Activated naive CD4-positive, alpha-beta T cell treated with anti-CD3 and anti-CD28 coated beads, Interleukin-2, amount 50 U/mL, for 24 hours (primary cell): Measurements from ENCODE around the gene PLEKHG5.
A peak's percentile ranks its signal among the peaks of the same experiment; 100 is the strongest.

ENCODE experiments used
- H3K27ac Mint-ChIP-seq: one replicate; pipeline ENCODE4 v1.8.0; 2021; ENCODE audit warnings: mild to moderate bottlenecking, mixed read lengths
- H3K27me3 Mint-ChIP-seq: one replicate; pipeline ENCODE4 v1.8.0; 2021; ENCODE audit warnings: mixed read lengths
- H3K36me3 Mint-ChIP-seq: one replicate; pipeline ENCODE4 v1.8.0; 2021; ENCODE audit warnings: mixed read lengths
- H3K4me1 Mint-ChIP-seq: one replicate; pipeline ENCODE4 v1.8.0; 2021; ENCODE audit warnings: mixed read lengths
- H3K4me3 Mint-ChIP-seq: one replicate; pipeline ENCODE4 v1.8.0; 2021; ENCODE audit warnings: mild to moderate bottlenecking, mixed read lengths
- H3K9me3 Mint-ChIP-seq: one replicate; pipeline ENCODE4 v1.8.0; 2021; ENCODE audit warnings: mixed read lengths

PLEKHG5 gene

GRCh38 chr1:6512908-6513280, 21.4 kb upstream of the PLEKHG5 start:
- no peak overlapping the region for H3K4me3 Mint-ChIP-seq
- H3K27ac Mint-ChIP-seq = no peak overlapping the region
- H3K36me3 Mint-ChIP-seq = no peaks in the 10 kb centered on the region
- H3K9me3 Mint-ChIP-seq = no peaks in the 10 kb centered on the region
- H3K27me3 Mint-ChIP-seq = no peaks in the 10 kb centered on the region
- H3K4me1 Mint-ChIP-seq = no peaks in the 10 kb centered on the region

GRCh38 chr1:6512245-6512907, 20.9 kb upstream of the PLEKHG5 start:
- Mint-ChIP-seq H3K36me3 (no peaks in the 10 kb centered on the region), H3K27me3 (no peaks in the 10 kb centered on the region), H3K4me3 (no peak overlapping the region), H3K27ac (peak overlapping the region; percentile 35), H3K4me1 (no peaks in the 10 kb centered on the region), H3K9me3 (no peaks in the 10 kb centered on the region)

GRCh38 chr1:6511561-6512244, 20.2 kb upstream of the PLEKHG5 start:
- Mint-ChIP-seq H3K9me3 (no peaks in the 10 kb centered on the region), H3K27me3 (no peaks in the 10 kb centered on the region), H3K27ac (no peak overlapping the region), H3K4me1 (no peaks in the 10 kb centered on the region), H3K36me3 (no peaks in the 10 kb centered on the region), H3K4me3 (no peak overlapping the region)

GRCh38 chr1:6511056-6511455, 19.6 kb upstream of the PLEKHG5 start:
- Mint-ChIP-seq H3K36me3 (no peaks in the 10 kb centered on the region), H3K27ac (no peak overlapping the region), H3K9me3 (no peaks in the 10 kb centered on the region), H3K27me3 (no peaks in the 10 kb centered on the region), H3K4me3 (no peak overlapping the region), H3K4me1 (no peaks in the 10 kb centered on the region)

GRCh38 chr1:6510493-6510892, 19.0 kb upstream of the PLEKHG5 start:
- Mint-ChIP-seq H3K27me3 (no peaks in the 10 kb centered on the region), H3K27ac (no peak overlapping the region), H3K4me3 (no peak overlapping the region), H3K4me1 (no peaks in the 10 kb centered on the region), H3K9me3 (no peaks in the 10 kb centered on the region), H3K36me3 (no peaks in the 10 kb centered on the region)

- Mint-ChIP-seq H3K36me3 (no peaks in the 10 kb centered on the region), H3K9me3 (no peaks in the 10 kb centered on the region), H3K4me1 (no peaks in the 10 kb centered on the region), H3K27ac (no peak overlapping the region), H3K27me3 (no peaks in the 10 kb centered on the region), H3K4me3 (no peak overlapping the region)
Measured at GRCh38 chr1:6509919-6510291, 18.4 kb upstream of the PLEKHG5 start.

GRCh38 chr1:6509220-6509918, 17.9 kb upstream of the PLEKHG5 start:
- no peaks in the 10 kb centered on the region for H3K9me3 Mint-ChIP-seq
- no peak overlapping the region for H3K27ac Mint-ChIP-seq
- H3K4me3 Mint-ChIP-seq = no peak overlapping the region
- no peaks in the 10 kb centered on the region for H3K36me3 Mint-ChIP-seq
- H3K27me3 Mint-ChIP-seq = no peaks in the 10 kb centered on the region
- H3K4me1 Mint-ChIP-seq = no peaks in the 10 kb centered on the region

- no peak overlapping the region for H3K4me3 Mint-ChIP-seq
- no peaks in the 10 kb centered on the region for H3K4me1 Mint-ChIP-seq
- H3K27me3 Mint-ChIP-seq = no peaks in the 10 kb centered on the region
- no peaks in the 10 kb centered on the region for H3K9me3 Mint-ChIP-seq
- no peak overlapping the region for H3K27ac Mint-ChIP-seq
- H3K36me3 Mint-ChIP-seq = no peaks in the 10 kb centered on the region
Measured at GRCh38 chr1:6508816-6509189, 17.3 kb upstream of the PLEKHG5 start.

- Mint-ChIP-seq H3K9me3 (no peaks in the 10 kb centered on the region), H3K4me1 (no peaks in the 10 kb centered on the region), H3K4me3 (no peak overlapping the region), H3K36me3 (no peaks in the 10 kb centered on the region), H3K27me3 (no peaks in the 10 kb centered on the region), H3K27ac (no peak overlapping the region)
Measured at GRCh38 chr1:6508154-6508815, 16.8 kb upstream of the PLEKHG5 start.

- H3K27ac Mint-ChIP-seq = no peak overlapping the region
- H3K9me3 Mint-ChIP-seq = no peaks in the 10 kb centered on the region
- no peaks in the 10 kb centered on the region for H3K4me1 Mint-ChIP-seq
- no peaks in the 10 kb centered on the region for H3K27me3 Mint-ChIP-seq
- H3K4me3 Mint-ChIP-seq = no peak overlapping the region
- H3K36me3 Mint-ChIP-seq = no peaks in the 10 kb centered on the region
Measured at GRCh38 chr1:6507461-6507911, 16.0 kb upstream of the PLEKHG5 start.

GRCh38 chr1:6507037-6507428, 15.6 kb upstream of the PLEKHG5 start:
- Mint-ChIP-seq H3K4me3 (no peak overlapping the region), H3K27ac (no peak overlapping the region), H3K9me3 (no peaks in the 10 kb centered on the region)

GRCh38 chr1:6506210-6507036, 15.0 kb upstream of the PLEKHG5 start:
- no peaks in the 10 kb centered on the region for H3K27me3 Mint-ChIP-seq
- H3K4me3 Mint-ChIP-seq = no peak overlapping the region
- H3K27ac Mint-ChIP-seq = no peak overlapping the region
- H3K36me3 Mint-ChIP-seq = no peaks in the 10 kb centered on the region
- no peaks in the 10 kb centered on the region for H3K9me3 Mint-ChIP-seq
- no peaks in the 10 kb centered on the region for H3K4me1 Mint-ChIP-seq

More at GRCh38 chr1:6507037-6507428, 15.6 kb upstream of the PLEKHG5 start:
- no peaks in the 10 kb centered on the region for H3K4me1 Mint-ChIP-seq
- no peaks in the 10 kb centered on the region for H3K27me3 Mint-ChIP-seq
- no peaks in the 10 kb centered on the region for H3K36me3 Mint-ChIP-seq

- Mint-ChIP-seq H3K27ac (peak overlapping the region; percentile 51), H3K36me3 (no peaks in the 10 kb centered on the region), H3K9me3 (no peaks in the 10 kb centered on the region), H3K4me1 (no peaks in the 10 kb centered on the region), H3K27me3 (no peaks in the 10 kb centered on the region), H3K4me3 (no peak overlapping the region)
Measured at GRCh38 chr1:6505367-6506209, 14.1 kb upstream of the PLEKHG5 start.

- no peak overlapping the region for H3K4me3 Mint-ChIP-seq
- H3K9me3 Mint-ChIP-seq = no peaks in the 10 kb centered on the region
- no peaks in the 10 kb centered on the region for H3K4me1 Mint-ChIP-seq
- no peaks in the 10 kb centered on the region for H3K27me3 Mint-ChIP-seq
- H3K36me3 Mint-ChIP-seq = no peaks in the 10 kb centered on the region
- no peak overlapping the region for H3K27ac Mint-ChIP-seq
Measured at GRCh38 chr1:6504887-6505286, 13.4 kb upstream of the PLEKHG5 start.
